ENCODE results near the gene MYT1.

Gene MYT1

DNA sequence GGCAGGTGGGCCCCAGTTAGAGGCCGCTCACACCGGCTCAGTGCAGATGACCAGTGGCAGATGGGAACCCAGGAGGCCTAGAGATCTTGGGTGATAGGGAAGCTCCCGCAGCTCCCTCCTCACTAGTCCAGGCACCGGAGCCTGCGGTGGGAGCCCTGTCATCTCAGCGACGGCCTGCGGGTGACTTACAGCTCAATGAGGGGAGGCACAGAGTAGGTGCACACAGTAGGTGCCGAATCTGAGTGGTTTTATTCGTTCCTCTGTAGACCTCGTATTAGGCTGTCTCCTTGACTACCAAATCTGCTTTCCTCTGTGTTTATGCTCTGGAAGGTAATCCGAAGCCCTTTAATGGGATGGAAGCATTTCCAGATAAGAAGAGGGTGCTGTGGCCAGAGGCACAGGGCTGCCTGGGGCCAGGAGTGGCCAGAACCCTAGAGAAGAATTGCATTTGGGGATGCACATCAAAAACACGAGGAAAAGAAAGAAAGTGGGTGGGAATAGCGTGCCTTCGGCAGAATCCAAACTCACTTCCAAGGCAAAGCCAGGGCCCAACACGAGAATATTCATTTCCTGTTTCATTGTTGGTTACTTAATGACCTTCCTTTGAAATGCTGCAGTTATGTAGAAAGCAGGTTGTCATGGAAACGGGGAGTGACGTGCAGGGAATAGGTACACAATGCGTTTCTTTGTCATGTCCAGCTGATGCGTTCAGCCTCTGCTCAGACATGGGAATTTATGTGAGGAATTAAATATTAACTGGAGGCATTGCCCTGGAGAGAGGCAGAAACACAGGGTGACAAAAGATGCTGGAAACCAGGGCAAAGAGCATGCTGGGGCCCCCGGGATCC lies 24.7 kb downstream of the MYT1 start:
- peak in 6 of 56 donors; percentile 9 to 43 (median 28) for DNase-seq

DNA sequence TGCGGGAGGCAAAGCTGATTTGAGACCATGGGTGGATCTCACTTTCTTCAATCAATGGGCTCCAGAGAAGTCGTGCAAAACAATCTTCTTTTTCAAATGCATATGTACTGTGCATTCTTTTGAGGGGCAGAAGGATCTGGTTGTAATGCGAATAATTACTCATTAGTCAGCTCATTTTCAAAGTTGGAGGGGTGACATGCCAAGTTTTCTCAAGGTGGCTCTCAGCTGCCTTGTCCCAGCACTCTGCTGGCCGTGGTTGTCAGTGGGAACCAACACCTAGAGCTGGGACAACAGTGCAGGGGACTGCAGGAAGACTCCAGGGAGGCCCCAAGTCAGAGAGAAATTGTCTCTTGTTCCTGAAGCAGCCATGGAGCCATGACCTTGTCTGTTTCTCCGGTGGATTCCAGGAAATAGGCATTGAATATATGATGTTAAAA lies 25.3 kb downstream of the MYT1 start:
- no peak for DNase-seq

DNA sequence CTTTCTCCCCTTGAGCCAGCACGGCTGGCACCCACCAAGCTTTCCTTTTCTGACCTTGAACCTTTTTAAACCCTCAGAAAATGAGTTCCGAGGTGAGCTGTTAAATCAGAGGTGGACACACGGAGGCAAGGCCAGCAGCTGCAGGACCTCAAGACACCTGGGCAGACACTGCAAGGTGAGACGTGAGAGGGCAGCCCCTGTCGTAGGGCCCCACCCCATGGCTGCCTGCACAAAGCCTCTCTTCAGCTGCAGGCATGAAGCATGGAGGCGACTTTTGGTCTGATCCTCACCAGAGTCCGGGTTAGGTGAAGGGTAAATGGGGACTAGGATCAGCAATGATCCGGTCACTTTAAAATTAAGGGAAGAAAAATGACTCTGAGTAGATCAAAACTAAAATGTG lies 25.7 kb downstream of the MYT1 start:
- no peak for DNase-seq

DNA sequence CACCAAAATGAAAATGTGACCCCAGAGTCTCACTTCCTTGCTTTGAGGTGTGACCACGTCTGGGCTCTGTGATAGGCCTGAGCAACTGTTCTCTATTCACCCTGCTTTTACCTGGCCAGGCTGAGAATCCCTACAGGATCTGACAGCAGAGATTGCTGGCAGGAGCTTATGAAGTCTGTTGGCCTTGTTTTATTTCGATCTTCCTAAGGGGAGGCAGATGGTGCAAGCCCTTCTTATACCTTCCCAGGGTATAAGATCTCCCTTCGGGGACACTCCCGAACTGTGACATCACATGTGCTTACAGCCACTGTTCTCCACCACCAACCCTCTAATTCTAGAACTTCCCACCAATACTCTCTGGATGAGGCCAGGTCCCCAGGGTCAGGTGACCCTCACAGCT lies 26.8 kb downstream of the MYT1 start:
- no peak for DNase-seq

DNA sequence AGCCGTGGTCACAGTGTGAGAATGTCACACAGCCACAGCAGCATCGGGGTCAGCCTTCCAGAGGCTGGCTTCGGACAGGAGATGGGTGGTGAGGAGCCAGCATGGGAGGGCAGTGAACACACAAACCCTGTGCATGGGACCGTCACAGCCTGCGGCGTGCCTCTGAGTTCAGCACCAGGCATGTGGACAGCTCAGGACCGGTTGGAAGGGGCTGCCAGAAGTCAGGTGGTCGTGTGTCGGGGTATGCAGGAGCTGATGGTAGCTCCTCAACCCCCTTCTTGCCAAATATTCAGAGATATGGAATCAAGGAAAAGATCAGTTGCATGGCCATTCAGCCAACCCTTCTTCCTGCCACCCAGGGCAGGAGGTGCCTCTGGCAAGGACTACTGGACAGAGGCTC lies 28.2 kb downstream of the MYT1 start:
- no peak for DNase-seq

DNA sequence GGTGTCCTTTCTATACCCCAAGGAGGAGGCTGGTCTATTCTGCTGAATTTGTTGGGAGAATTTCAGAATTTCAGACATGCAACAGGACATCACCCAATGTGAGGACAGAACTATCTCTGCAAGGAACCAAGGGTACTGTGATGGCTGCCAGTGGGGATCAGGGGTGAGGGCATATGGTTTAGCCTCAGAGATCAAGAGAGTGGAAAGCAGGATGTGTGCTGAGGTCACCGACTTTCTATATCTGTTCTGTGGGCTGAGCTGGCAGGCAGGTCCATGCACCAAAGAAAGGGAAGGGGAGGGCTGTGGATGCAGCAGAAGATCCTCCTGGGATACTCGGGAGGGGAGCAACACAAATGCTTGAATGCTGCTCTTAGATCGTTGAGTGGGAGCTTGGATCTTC lies 28.8 kb downstream of the MYT1 start:
- no peak for DNase-seq

DNA sequence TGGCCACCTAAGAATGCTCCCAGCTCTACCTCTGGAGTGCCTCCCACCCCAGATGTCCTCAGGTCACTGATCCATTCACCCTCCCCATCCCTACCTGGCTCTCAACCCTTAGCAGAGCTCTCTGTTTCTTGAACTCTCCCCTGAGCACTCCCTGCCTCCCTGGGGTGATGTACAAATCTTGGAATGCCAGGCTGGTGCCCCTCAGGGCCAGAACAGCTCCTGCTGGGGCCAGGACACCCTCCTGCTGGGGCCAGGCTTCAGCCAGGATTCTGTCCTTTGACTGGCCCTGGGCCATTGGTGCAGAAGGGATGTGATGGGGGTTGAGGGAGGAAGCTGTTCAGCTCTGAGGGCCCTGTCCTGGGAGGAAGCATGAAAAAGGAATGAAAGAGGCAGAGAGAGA lies 30.0 kb downstream of the MYT1 start:
- DNase-seq: no peak

DNA sequence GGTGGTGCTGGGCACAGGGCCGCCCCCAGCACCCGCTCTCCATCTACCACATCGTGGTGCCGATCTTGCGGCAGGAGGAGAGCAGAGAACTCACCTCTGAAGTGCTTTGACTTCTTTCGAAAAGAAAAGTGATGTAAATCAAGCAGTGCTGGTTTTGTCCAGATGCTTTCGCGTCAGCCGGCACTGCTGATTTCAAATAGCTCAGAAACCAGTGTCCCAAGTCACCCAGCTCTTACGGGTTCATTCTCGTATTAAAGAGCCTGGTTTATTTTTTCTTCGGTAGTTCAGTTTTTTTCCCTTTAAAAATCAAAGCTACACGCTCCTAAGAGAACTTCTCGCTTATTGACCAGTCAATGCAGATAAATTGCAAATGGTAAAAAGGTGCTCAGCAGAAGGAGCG lies 32.1 kb downstream of the MYT1 start:
- no peak for DNase-seq

DNA sequence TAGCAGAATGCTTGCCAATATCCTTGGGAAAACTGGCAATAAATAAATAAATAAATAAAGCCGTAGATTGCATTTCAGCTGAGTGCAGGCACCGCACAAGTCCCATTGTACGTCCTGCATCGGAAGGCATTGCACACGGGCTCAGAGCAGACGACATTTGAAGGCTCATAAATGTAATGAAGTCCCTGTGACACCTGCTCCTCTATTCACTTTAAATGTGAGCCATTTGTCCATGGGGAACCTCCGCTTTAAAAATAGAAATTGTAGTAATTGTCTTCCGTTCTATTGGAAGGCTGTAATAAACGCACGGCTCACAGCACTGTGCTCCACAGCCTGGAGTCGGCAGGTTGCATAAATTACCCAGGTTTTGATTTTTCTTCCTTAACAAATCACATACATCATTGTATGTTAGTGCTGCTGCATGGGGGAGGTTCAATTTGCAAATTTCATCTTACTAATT lies 32.6 kb downstream of the MYT1 start:
- peak in 1 of 56 donors; percentile 5 for DNase-seq

DNA sequence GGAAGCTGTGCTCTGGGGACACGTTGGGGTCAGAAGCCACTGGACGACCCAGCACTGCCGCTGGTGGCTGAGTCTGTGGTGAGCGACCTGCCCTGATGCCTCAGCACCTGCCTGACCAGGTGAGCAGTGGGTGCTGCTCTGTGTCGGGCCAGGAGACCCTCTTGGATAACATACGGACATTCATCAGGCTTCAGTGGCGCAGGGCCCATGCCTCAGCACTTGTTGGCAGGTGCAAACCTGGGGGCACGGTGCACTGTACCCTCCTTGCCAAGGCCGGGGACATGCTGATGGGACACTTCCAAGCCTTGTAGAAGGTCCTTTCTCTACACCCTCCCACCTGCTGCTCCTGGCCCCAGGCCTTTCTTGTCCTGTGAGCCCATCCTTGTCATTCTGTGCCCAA lies 34.1 kb downstream of the MYT1 start:
- no peak for DNase-seq

DNA sequence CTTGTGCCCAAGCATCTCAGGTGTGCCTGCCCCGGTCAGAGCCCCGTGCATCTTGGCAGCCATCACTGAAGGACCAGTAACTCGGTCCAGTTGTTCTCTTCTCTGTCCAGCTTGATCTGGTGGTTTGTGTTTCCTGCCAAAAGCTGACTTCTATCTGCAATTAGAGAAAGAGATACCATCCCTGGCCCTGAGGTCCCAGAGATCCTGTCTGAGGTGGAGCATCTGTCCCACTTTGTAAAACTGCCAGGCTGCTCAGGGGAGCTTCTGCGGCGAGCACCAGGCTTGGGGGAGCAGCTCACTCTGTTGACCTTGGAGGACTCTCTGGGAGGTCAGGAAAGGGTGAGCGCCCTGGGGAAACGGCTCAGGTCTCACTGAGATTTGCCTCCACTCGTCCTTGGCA lies 35.1 kb downstream of the MYT1 start:
- DNase-seq: no peak

DNA sequence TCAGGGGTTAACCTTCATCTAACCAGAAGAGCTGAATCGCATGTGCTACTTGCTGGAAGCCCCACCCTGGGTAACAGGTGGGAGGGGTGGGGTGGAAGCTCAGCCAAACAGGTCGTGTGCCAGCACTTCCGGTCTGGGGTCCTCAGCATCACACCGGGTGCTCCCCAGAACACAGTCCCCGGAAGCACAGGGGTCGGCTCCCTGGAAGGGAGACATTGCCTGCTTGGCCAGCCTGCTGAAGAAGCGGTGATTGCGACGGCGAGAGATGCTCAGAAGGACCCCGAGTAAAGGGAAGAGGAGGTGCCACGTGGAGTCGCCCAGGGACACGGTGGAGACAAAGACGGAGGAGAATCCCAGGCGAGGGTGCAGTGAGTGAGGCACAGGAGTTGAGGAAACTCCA lies 36.5 kb downstream of the MYT1 start:
- no peak for DNase-seq

DNA sequence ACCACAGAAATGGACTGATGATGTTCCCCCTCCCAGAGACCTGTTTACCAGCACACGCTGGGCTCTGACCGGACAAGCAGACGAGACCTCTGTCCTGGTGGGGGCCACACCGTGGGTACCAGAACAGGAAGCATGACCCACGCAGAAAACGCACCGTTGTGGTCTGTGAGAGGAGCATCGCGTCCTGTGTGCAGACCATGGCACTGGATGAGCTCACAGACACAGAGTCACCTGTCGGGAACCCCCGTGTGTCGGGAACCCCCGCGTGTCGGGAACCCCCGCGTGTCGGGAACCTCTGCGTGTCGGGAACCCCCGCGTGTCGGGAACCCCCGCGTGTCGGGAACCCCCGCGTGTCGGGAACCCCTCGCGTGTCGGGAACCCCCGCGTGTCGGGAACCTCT lies 37.4 kb downstream of the MYT1 start:
- no peak for DNase-seq

DNA sequence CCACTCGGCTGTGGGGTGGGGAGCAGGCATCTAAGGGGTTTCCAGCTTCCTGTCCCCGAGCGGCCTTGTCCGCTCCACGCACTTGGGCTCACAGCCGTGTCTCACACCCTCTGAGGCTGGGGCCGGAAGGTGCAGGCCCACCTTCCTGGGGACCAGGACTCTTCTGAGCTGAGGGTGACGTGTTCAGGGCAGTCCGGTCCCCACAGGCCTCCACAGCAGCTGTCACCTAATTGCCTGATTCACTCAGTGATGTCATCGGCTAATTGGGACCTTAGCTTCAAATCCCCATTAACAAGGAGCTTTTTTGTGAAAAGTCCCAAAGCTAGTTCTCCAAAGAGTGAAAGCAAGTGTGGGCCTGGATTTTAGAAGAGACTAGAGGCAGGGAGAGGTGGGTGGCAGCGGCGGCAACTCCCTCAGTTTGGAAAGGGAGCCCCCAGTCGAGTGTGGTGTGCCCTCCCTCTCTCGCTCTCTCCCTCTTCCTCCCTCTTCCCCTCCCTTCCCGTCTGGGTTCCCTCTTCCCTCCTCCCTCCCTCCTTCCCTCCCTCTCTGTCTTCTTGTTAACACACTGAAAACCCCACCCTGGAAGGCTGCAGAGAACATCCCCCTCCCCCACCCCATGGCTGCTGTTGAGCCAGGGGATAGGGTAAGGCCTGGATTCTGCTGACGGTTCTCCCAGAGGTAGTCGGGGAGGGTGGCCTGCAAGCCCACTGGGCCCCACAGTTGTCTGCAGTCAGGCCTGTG lies 39.0 kb downstream of the MYT1 start:
- DNase-seq: peak in 8 of 56 donors; percentile 5 to 55 (median 28)

DNA sequence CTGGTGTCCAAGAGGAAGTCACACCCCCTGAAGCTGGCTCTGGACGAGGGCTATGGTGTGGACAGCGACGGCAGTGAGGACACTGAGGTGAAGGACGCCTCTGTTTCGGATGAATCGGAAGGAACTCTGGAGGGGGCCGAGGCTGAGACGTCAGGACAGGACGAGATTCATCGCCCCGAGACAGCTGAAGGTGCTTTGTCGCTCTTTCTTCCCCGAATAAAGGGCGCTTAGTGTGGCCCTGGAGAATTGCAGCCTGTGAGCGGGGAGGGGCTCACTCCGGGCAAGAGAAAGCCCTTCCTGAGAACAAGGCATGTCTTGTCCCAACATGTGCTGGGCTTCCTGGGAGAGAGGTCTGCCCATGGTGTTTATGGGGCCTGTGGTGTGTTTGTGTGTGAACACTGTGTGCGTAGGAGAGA lies 41.4 kb downstream of the MYT1 start:
- DNase-seq: peak in 34 of 56 donors; percentile 10 to 74 (median 30)

DNA sequence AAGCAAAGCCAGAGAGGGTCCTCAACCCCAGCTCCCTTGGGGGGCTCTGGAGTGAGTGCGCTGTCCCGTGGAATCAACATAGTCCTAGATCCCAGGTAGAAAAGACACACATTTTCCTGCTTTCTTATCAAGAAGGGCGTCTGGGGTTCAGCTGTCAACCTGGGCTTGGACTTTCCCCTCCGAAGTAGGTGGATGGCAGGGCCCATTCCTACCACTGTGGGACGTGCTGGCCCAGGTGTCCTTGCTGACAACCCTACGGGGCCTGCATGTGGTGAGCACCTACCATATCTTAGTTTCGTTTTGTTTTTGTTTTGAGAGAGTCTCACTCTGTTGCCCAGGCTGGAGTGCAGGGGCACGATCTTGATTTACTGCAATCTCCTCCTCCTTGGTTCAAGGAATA lies 42.4 kb downstream of the MYT1 start:
- DNase-seq: no peak

DNA sequence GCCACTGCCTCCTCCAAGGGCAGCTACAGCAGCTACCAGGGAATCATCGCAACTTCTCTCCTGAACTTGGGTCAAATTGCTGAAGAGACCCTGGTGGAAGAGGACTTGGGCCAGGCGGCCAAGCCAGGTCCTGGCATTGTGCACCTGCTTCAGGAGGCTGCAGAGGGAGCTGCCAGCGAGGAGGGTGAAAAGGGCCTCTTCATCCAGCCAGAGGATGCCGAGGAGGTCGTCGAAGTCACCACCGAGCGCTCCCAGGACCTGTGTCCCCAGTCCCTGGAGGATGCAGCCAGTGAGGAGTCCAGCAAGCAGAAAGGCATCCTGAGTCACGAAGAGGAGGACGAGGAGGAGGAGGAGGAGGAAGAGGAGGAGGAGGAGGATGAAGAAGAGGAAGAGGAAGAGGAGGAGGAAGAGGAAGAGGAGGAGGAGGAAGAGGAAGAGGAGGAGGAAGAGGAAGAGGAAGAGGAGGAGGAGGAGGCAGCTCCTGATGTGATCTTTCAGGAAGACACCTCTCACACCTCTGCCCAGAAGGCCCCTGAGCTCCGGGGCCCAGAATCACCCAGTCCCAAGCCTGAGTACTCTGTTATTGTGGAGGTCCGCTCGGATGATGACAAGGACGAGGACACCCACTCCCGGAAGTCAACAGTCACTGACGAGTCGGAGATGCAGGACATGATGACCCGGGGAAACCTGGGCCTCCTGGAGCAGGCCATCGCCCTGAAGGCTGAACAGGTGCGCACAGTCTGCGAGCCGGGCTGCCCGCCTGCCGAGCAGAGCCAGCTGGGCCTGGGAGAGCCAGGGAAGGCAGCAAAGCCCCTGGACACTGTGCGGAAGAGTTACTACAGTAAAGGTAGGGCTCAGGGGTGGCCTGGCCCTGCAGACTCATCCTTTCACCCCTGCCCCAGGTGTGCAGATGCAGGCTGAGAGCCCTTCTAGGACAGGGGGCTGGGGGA lies 43.7 kb downstream of the MYT1 start:
- no peak for DNase-seq

DNA sequence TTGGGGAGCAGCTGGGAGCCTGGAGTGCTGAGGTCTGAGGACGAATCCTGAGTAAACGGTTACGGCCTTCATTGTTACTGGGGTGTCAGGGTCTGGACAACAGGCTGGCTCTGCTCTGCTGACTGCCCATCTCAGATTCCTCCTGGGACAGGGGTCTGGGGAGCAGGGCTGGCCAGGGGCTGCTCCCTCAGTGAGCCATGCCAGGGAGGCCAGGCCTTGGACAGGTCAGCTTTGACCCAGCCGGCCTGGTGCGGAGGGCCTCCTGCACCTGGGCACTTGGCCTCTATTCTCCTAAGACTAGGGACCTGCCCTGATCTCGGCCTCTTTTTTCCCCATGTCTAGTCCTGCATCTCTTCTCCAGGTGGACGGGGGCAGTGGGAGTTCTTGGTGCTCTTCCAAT lies 44.9 kb downstream of the MYT1 start:
- no peak for DNase-seq

DNA sequence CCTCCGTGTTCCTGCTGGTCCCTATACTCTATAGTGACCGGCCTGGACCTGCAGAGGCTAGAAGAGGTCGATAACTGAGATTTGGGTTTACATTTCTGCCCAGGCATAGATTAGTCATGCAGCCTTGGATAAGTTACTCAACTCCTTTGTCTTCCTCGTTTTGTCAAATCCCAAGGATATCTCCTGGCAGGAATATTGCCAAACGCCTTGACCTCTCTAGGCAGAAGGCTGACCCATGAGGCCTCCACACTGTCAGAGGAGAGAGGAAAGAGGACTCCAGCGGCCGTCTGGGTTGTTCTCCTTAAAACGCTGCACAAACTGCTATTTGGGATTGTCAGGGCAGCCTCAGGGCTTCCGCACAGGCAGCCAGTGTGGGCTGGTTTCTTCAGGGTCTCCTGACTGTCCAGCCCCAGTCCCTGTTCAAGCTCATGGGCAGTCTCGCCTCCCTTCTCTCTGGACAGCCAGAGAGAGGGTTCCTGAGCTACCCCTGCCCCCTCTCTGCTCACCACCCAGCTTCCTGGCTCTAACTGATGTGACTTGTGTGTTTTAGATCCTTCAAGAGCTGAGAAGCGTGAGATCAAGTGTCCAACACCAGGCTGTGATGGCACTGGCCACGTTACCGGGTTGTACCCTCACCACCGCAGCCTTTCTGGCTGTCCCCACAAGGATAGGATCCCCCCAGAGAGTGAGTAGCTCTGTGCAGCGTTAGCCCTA lies 46.6 kb downstream of the MYT1 start:
- DNase-seq: no peak

DNA sequence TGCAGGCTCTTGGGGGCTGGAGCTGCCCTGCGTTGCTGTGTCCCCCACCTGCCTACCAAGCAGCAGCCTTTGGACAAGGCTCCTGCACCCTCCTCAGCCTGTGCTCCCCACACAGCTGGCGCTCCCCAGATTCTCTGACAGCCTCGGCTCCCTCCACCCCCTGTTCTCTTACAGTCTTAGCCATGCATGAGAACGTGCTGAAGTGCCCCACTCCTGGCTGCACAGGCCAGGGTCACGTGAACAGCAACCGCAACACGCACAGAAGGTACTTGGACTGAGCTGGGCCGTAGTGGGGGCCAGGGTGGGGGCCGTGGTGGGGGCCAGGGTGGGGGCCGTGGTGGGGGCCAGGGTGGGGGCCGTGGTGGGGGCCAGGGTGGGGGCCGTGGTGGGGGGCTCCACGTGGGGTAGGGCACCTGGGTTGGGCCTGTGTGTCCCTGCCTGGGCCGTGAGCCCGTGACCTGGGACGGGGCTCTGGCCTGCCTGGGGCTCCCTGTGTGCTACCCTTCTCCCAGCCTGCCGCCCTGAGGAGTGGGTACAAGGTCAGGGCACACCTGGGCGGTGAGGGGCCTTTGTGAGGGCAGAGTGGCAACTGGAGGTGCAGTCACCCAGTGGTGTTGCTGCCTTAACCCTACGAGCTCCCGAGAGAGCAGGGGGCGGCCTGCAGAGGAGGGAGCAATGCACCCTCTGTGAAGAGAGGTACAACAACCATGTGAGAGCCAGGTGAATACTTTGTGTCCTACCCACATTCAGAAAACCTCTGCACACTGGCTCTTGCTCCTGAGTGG lies 47.8 kb downstream of the MYT1 start:
- DNase-seq: no peak

All from nucleus accumbens (tissue), 56 donors.